ENCODE results near the gene FSTL4.

DNA sequence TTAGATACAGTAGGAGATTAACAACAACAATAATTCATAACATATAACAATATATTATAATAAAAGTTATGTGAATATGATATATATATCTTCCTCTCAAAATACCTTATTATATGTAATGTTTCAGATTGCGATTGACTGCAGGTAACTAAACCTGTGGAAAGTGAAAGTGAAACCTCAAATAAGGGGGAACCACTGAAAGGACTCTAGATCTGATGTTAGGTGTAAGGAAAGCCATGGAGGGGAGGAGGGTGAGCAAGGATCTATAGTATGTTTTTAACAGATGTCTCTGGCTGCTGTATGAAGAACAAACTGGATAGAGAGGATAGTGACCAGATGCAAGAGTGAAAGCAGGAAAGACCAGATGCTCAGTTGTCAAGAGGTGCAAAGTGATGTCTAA lies 5.8 kb upstream of the FSTL4 start:
- TF ChIP-seq, protein P1, sequence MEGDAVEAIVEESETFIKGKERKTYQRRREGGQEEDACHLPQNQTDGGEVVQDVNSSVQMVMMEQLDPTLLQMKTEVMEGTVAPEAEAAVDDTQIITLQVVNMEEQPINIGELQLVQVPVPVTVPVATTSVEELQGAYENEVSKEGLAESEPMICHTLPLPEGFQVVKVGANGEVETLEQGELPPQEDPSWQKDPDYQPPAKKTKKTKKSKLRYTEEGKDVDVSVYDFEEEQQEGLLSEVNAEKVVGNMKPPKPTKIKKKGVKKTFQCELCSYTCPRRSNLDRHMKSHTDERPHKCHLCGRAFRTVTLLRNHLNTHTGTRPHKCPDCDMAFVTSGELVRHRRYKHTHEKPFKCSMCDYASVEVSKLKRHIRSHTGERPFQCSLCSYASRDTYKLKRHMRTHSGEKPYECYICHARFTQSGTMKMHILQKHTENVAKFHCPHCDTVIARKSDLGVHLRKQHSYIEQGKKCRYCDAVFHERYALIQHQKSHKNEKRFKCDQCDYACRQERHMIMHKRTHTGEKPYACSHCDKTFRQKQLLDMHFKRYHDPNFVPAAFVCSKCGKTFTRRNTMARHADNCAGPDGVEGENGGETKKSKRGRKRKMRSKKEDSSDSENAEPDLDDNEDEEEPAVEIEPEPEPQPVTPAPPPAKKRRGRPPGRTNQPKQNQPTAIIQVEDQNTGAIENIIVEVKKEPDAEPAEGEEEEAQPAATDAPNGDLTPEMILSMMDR (IDR thresholded peaks at IDR 0.05 in 4 of 5, conservative IDR thresholded peaks at IDR 0.05 in 1 of 5), result no peak
- TF ChIP-seq POLR2A (IDR thresholded peaks at IDR 0.05), result no peak

Measured in gastrocnemius medialis (tissue), 4 donors.